Iris pigment epithelial cell (primary cell): Measurements from ENCODE around the gene TMC5.
"Not testable (repeated sequence)": the region's sequence is repeated elsewhere in the genome, so short reads cannot be mapped to it uniquely, and the experiment has no call there.

Source experiments
- DNase-seq: peaks from one replicate; pipeline ENCODE4 v3.0.0-alpha.2; 2011; ENCODE audit warnings: low read depth

Gene TMC5

DNA sequence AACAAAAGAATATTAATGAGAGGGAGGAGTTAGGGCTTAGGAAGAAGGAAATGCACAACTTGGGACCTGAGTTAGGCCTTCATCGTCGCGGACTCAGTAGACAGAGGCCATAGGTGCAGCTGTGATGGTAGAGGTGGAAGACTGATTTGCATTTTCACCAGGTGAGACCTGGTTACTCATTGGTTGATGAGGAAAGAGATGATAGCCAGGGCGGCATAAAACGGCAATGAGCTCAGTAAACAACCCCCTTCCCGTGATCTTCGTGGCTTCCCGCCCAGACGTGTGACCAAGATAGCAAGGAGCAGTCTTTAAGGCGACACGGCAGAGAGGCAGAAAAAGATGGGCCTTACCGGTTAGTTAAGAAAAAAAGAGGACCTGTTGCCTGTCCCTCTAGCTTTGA lies at the start of gene TMC5:
Gene TMC5, plus strand, starts transcription at position 244 of the 400 bp plus-strand sequence. CDS start 22,156 bp downstream, outside the sequence.
- DNase-seq, result no peak

DNA sequence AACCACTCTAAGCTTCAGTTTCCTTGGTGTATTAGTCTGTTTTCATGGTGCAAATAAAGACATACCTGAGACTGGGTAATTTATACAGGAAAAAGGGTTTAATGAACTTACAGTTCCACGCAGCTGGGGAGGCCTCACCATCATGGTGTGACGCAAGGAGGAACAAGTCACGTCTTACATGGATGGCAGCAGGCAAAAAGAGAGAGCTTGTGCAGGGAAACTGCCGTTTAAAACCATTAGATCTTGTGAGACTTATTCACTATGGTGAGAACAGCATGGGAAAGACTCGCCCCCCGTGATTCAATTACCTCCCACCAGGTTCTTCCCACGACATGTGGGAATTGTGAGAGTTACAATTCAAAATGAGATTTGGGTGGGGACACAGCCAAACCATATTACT lies 45.1 kb upstream of the TMC5 start:
- DNase-seq, result not testable (repeated sequence)

DNA sequence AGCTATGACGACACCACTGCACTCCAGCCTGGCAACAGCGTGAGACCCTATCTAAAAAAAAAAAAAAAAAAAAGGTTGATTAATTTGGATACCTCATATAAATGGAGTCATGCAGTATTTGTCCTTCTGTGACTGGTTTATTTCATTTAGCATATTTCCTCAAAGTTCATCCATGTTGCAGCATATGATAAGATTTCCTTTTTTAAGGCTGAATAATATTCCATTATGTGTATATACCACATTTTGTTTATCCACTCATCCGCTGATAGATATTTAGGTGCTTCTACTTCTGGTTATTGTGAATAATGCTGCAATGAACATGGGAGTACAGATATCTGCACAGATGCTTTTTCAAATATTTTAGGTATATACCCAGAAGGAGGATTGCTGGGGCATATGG lies 43.3 kb upstream of the TMC5 start:
- no peak for DNase-seq

DNA sequence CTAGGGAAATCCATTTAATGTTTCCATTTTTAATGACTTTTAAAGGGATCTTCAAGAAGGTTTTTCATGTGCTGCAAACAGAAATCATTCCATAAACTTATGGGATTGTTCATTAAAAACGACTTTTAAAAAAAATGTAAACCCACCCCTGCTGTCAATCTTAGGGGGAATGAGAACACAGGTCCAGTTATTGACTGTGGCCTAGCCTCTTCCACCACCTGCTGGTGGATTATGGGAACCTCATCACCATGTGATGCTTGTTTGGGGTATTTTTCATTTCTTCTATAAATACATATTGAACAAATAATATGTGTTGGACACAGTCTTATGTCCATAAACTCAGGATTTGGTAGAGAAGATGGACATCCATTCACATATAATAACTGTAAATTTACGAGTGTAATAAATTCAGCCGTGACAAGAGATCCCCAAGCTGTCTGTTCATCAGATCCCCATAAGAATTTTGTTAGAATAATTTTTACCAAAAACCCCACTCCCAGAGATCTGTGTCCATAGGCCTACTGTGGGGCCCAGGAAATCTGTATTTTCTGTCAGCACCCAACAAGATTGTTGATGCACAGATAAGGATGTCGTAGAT lies 42.0 kb upstream of the TMC5 start:
- peak; percentile 58 for DNase-seq

- DNase-seq, result no peak
These were observed 39.8 kb upstream of the TMC5 start for GRCh38 chr16:19377864-19378263.

DNA sequence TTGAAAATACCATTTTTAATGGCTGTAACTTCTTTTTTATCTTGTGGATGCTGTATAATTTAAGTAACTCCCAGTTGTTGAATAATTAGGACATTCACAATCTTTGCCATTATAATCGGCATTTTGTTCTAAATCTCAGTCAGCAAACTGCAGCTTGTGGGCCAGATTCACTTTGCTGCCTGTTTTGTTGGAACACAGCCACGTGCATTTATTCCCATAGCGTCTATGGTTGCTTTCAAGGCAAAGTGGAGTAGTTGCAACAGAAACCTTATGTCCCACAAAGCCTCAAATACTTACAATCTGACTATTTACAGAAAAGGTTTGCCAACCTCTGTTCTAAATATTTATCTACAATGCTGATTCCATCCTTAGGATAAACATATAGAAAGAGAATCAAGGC lies 39.2 kb upstream of the TMC5 start:
- DNase-seq, result no peak

- no peak for DNase-seq
These were observed 37.8 kb upstream of the TMC5 start for GRCh38 chr16:19379838-19380237.

DNA sequence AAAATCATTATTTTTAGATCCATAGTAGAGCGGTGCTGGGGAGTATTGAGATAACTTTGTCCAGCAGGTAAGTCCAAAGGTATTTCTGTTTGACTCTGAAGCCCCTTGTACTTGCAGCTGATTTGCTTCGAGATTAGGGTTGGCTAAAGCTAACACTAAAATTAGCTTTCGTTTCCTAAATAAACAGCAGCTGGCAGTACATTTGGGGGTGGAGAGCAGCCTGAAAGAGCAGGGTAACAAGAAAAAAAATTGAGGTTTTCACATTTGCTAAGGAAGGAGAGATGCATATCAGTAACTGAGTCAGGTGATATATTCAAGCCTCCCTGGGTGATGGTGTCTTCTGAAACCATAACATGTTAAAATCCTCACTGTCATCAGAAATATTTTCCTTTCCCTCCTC lies 37.4 kb upstream of the TMC5 start:
- no peak for DNase-seq

DNA sequence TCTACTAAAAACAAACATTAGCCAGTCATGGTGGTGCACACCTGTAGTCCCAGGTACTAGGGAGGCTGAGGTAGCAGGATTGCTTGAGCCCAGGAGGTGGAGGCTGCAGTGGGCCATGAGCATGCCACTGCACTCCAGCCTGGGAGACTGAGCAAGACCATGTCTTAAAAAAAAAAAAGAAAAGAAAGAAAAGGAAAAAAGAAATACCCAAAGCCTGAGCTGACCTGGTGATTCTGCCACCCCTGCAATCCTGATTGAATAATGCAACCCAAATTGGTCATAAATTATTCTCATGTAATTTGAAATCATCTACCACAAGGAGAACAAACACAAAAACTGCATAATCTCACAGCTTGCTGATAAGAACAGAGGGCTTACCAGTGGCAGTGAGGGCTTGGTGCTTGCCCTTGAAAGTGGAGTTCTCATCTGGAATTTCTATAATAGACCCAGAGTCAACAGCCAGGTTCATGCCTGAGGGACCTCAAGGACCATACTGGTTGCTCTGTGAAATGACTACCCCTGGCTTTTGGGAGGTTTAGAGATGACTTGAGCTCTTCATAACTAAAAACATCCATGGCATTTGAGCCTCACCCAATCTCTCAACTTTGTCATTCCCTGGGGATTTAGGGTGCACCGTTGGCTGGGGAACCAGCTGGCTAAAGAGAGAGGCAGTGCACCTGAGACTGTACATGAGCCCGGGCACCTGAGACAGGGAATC lies 35.4 kb upstream of the TMC5 start:
- no peak for DNase-seq

GRCh38 chr16:19382887-19383816 lies 34.5 kb upstream of the TMC5 start:
- no peak for DNase-seq

GRCh38 chr16:19384656-19385055 lies 33.0 kb upstream of the TMC5 start:
- DNase-seq, result no peak

- DNase-seq, result no peak
These were observed 31.2 kb upstream of the TMC5 start for GRCh38 chr16:19386525-19386924.

DNA sequence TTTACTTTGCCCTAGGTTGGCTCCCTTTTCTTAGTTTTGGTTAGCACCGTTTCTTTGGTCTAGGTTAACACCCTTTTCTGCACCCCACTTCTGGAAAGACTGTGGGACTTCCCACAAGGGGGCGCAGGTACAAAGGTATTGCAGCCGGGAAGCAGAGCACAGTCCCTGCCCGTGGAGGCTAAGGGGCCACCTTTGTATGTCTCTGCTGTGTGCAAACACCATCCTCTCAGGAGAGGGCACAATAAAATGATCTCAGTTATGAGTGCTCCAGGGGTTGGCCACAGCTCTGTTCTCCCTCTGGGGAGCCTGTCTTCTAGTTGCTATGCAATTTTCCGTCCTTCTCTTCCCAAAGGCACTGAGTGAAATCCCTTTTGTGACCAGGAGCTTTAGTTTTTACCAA lies 28.4 kb upstream of the TMC5 start:
- peak; percentile 39 for DNase-seq

GRCh38 chr16:19391185-19391776 lies 26.4 kb upstream of the TMC5 start:
- not testable (repeated sequence) for DNase-seq

GRCh38 chr16:19392352-19392751 lies 25.3 kb upstream of the TMC5 start:
- DNase-seq, result no peak

GRCh38 chr16:19393226-19394111 lies 24.2 kb upstream of the TMC5 start:
- peak; percentile 63 for DNase-seq

- not testable (repeated sequence) for DNase-seq
These were observed 21.9 kb upstream of the TMC5 start for GRCh38 chr16:19395646-19396267.

DNA sequence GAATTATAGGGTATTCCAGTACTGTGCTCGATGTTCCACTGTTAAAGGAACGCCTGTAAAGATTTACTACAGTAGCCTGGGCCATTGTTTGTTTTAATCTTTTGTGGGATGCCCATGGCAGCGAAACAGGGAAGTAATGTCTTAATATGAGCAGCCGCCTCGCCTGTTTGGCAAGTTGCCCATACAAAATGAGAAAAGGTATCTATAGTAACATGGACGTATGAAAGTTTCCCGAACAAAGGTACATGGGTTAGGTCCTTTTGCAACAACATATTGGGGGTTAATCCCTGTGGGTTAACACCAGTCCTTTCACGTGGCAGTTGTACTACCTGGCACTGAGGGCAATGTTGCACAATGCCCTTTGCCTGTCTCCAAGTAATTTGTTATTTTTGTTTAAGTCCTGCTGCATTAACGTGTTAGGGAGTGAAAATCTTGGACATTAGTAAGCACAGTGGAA lies 21.1 kb upstream of the TMC5 start:
- DNase-seq, result no peak

GRCh38 chr16:19397373-19397772 lies 20.3 kb upstream of the TMC5 start:
- not testable (repeated sequence) for DNase-seq

DNA sequence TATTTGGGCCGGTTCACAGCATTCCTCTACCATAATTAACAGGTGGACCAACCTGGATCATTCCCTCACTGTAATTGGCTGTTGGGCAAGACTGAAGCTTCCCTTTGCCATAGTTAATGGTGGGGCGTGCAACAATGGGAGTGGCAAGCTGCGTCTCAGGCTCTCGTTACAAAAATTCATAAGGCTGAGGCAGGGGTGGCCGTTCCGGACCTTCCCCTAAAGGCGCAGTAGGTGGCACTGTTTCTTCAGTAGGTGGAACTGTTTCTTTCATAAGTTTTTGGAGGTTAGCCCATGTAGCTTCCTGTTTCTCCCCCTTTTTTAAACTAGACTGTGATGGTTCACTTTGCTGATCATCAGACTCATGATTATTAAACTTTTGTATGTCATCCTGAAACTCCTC lies 17.0 kb upstream of the TMC5 start:
- no peak for DNase-seq
